Panc1 (cell line): Measurements from ENCODE around the gene RPP30. TPM values are rescaled to one million over a fixed set of nuclear protein-coding genes. Genes with fewer than 3 reads are reported as not detected.

Source experiments
- ATAC-seq: fragments of 200-7000 bp; cut with Tn5 transposase; 2 replicates; pipeline ENCODE4 v1.9.1; 2020; ENCODE audit warnings: mild to moderate bottlenecking, moderate library complexity
- BruUV-seq: library from RNA; stranded (reverse); fragments of 400-500 nt; replicated peaks from 2 replicates; lab custom pipeline; 2021; lab: Mats Ljungman, UMichigan
- CTCF ChIA-PET: fragments of 300-600 bp; sonication (Branson Sonifier 250); formaldehyde crosslinking; loops from one replicate; lab custom pipeline; 2022; ENCODE audit warnings: antibody characterized with exemption; lab: Charles Lee
- POLR2A ChIA-PET: fragments of 300-600 bp; sonication (Branson Sonifier 250); formaldehyde crosslinking; loops from one replicate; lab custom pipeline; 2022; ENCODE audit warnings: antibody characterized with exemption; lab: Charles Lee
- DNase-seq: peaks from one replicate; pipeline ENCODE4 v3.0.0-alpha.2; 2010; ENCODE audit warnings: low read depth, low spot score
- H3K27ac ChIP-seq: 2 replicates; pipeline ENCODE4 v1.5.1; 2011; ENCODE audit warnings: mild to moderate bottlenecking, low read length, inconsistent platforms
- H3K27me3 ChIP-seq: fragments of 200-500 bp; sonication (Bioruptor generic); 2 replicates; pipeline ENCODE4 v1.6.0; 2014; ENCODE audit warnings: low read length, inconsistent platforms; ENCODE audit not compliant: control insufficient read depth, insufficient read depth
- H3K36me3 ChIP-seq: fragments of 200-500 bp; sonication (Bioruptor generic); 2 replicates; pipeline ENCODE4 v1.5.1; 2014; ENCODE audit warnings: inconsistent platforms, mild to moderate bottlenecking, low read length, moderate library complexity; ENCODE audit not compliant: control insufficient read depth, insufficient read depth
- H3K4me1 ChIP-seq: 2 replicates; pipeline ENCODE4 v1.5.1; 2011; ENCODE audit warnings: inconsistent platforms, mild to moderate bottlenecking, low read length, moderate library complexity; ENCODE audit not compliant: control insufficient read depth, insufficient read depth
- H3K4me3 ChIP-seq, 2 experiments: 2 replicates each; pipeline ENCODE4 v1.5.1; 2011 to 2012; ENCODE audit warnings: low read depth in 2 of 2, low read length in 2 of 2, mild to moderate bottlenecking in 2 of 2, inconsistent platforms in 1 of 2, moderate library complexity in 1 of 2
- H3K9me3 ChIP-seq: fragments of 200-500 bp; sonication (Bioruptor generic); 2 replicates; pipeline ENCODE4 v1.5.1; 2014; ENCODE audit warnings: low read depth, mild to moderate bottlenecking, inconsistent platforms, low read length, moderate library complexity; ENCODE audit not compliant: control insufficient read depth, insufficient read depth
- POLR2AphosphoS5 ChIP-seq: IDR thresholded peaks from 2 replicates; pipeline ENCODE4 v1.6.1; 2012; ENCODE audit warnings: mild to moderate bottlenecking, low read depth, low read length, moderate library complexity
- SIN3A ChIP-seq: IDR thresholded peaks from 2 replicates; pipeline ENCODE4 v1.6.1; 2012; ENCODE audit warnings: low read depth, mild to moderate bottlenecking, low read length, moderate library complexity, borderline replicate concordance; ENCODE audit not compliant: insufficient read depth
- TCF7L2 ChIP-seq: IDR thresholded peaks from 2 replicates; pipeline ENCODE4 v1.6.1; 2011; ENCODE audit warnings: mild to moderate bottlenecking, low read depth, low read length, inconsistent platforms
- in situ Hi-C: cut with HindIII; loops from 2 replicates; pipeline ENCODE4 v1.10.0; 2016; ENCODE audit warnings: low sequenced_read_pairs, low pct_unique_long_range_greater_than_20kb
- intact Hi-C: fragments of 100-400 bp; cut with micrococcal nuclease; formaldehyde crosslinking; loops from one replicate; pipeline ENCODE4 v1.10.0; 2022; ENCODE audit not compliant: unreplicated experiment
- total RNA-seq: library from RNA; stranded (reverse); gene quantifications from one replicate; pipeline ENCODE4 v1.2.1, GENCODE V29; 2021; ENCODE audit not compliant: unreplicated experiment
- TF ChIP-seq, protein P1 (sequence below): fragments of 450-650 bp; IDR thresholded peaks from 2 replicates; pipeline ENCODE4 v1.5.1; 2017; ENCODE audit warnings: mild to moderate bottlenecking
- TF ChIP-seq, protein P2 (sequence below), 2 experiments: IDR thresholded peaks; 2 replicates each; pipeline ENCODE4 v1.6.1; 2011 to 2012; ENCODE audit warnings: low read depth in 2 of 2, control low read depth in 1 of 2, low read length in 1 of 2, mild to moderate bottlenecking in 1 of 2, moderate library complexity in 1 of 2; ENCODE audit not compliant: insufficient read depth in 1 of 2

RPP30 gene
- total RNA-seq, 1 experiment from 2014 or later = 59.0 TPM

DNA sequence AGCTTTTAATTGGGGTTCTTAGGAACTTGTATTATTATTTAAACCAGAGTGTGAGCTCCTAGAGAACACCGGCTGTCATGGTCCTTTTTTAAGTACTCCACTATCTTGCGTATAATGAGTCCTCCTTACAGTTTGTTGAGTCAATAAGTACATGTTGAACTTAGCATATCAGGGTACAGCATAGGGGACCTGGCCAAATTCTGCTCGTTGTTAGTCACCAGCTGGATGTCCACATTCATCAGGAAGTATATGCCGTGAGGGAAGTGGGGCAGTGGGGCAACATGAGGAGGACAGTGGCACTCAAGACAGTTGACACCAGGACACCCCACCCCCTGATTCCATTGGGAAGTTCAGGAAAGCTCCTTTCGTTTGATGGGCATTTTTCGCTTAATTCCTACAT, 16.6 kb downstream of the RPP30 start:
- in situ Hi-C loops = no loop called here
- ATAC-seq = no peak

DNA sequence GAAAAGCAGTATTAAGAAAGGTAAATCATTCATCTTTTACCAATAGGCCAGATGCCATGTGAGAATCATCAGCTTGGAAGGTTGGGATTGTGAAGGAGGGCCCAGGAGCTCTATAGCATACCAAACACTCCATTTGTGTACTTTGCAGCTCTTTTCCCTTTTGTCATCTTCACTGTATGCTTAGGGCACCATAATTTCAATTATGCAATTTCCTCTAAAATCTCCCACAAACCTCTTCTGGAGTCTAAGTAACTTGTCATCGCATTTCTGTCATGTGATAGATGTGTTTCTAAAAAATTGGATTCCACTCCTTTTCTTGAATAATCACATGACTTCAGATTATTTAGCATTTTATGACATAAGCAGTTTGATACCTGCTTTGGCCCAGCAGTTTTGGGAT, 17.9 kb downstream of the RPP30 start:
- no TSS peak for BruUV-seq
- intact Hi-C loops = no loop called here

More for the DNA sequence above, 16.6 kb downstream of the RPP30 start:
- TF ChIP-seq TCF7L2 (no peak), POLR2AphosphoS5 (no peak), SIN3A (no peak)
- TF ChIP-seq, protein P1, sequence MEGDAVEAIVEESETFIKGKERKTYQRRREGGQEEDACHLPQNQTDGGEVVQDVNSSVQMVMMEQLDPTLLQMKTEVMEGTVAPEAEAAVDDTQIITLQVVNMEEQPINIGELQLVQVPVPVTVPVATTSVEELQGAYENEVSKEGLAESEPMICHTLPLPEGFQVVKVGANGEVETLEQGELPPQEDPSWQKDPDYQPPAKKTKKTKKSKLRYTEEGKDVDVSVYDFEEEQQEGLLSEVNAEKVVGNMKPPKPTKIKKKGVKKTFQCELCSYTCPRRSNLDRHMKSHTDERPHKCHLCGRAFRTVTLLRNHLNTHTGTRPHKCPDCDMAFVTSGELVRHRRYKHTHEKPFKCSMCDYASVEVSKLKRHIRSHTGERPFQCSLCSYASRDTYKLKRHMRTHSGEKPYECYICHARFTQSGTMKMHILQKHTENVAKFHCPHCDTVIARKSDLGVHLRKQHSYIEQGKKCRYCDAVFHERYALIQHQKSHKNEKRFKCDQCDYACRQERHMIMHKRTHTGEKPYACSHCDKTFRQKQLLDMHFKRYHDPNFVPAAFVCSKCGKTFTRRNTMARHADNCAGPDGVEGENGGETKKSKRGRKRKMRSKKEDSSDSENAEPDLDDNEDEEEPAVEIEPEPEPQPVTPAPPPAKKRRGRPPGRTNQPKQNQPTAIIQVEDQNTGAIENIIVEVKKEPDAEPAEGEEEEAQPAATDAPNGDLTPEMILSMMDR = no peak
- TF ChIP-seq, protein P2, sequence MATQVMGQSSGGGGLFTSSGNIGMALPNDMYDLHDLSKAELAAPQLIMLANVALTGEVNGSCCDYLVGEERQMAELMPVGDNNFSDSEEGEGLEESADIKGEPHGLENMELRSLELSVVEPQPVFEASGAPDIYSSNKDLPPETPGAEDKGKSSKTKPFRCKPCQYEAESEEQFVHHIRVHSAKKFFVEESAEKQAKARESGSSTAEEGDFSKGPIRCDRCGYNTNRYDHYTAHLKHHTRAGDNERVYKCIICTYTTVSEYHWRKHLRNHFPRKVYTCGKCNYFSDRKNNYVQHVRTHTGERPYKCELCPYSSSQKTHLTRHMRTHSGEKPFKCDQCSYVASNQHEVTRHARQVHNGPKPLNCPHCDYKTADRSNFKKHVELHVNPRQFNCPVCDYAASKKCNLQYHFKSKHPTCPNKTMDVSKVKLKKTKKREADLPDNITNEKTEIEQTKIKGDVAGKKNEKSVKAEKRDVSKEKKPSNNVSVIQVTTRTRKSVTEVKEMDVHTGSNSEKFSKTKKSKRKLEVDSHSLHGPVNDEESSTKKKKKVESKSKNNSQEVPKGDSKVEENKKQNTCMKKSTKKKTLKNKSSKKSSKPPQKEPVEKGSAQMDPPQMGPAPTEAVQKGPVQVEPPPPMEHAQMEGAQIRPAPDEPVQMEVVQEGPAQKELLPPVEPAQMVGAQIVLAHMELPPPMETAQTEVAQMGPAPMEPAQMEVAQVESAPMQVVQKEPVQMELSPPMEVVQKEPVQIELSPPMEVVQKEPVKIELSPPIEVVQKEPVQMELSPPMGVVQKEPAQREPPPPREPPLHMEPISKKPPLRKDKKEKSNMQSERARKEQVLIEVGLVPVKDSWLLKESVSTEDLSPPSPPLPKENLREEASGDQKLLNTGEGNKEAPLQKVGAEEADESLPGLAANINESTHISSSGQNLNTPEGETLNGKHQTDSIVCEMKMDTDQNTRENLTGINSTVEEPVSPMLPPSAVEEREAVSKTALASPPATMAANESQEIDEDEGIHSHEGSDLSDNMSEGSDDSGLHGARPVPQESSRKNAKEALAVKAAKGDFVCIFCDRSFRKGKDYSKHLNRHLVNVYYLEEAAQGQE (IDR thresholded peaks at IDR 0.05; ENCODE audit: insufficient read depth in 1 of 2, low read depth in 2 of 2, low read length in 1 of 2) = no peak
- H3K27me3 ChIP-seq = no peaks in the 10 kb centered on the region
- no peak overlapping the region for H3K4me3 ChIP-seq
- intact Hi-C loops = no loop called here
- BruUV-seq = no TSS peak
- H3K9me3 ChIP-seq = no peaks in the 10 kb centered on the region
- H3K27ac ChIP-seq = no peak overlapping the region
- DNase-seq = no peak
- peaks cover 48% of the 10 kb centered on the region for H3K36me3 ChIP-seq
- H3K4me1 ChIP-seq = no peaks in the 10 kb centered on the region
- POLR2A ChIA-PET = no interaction called here
- CTCF ChIA-PET = interaction anchor here (0.7 kb wide), 1 partner anchor 22 kb away, joined by 10 read pairs; no protein-coding TSS in a partner anchor

More for the DNA sequence above, 17.9 kb downstream of the RPP30 start:
- no peaks in the 10 kb centered on the region for H3K9me3 ChIP-seq
- DNase-seq = no peak
- no peaks in the 10 kb centered on the region for H3K4me1 ChIP-seq
- ChIA-PET POLR2A (no interaction called here), CTCF (interaction anchor here (0.5 kb wide), 1 partner anchor 23 kb away, joined by 3 read pairs; no protein-coding TSS in a partner anchor)
- peaks cover 46% of the 10 kb centered on the region for H3K36me3 ChIP-seq
- no peak overlapping the region for H3K27ac ChIP-seq
- no peak overlapping the region for H3K4me3 ChIP-seq
- H3K27me3 ChIP-seq = no peaks in the 10 kb centered on the region
- in situ Hi-C loops = no loop called here
- ATAC-seq = no peak
- TF ChIP-seq, protein P2 (IDR thresholded peaks at IDR 0.05; ENCODE audit: insufficient read depth in 1 of 2, low read depth in 2 of 2, low read length in 1 of 2) = no peak
- TF ChIP-seq TCF7L2 (no peak), POLR2AphosphoS5 (no peak), SIN3A (no peak)
- TF ChIP-seq, protein P1 = no peak
